NCI-H146 treated with DMSO at 0.1 percent for 48 hours (cell line): Measurements from ENCODE around the gene NLRP13.

Source experiments
- DNase-seq: peaks from one replicate; lab custom pipeline; 2025; ENCODE audit not compliant: unreplicated experiment; lab: John Stamatoyannopoulos, UW

Gene NLRP13

GRCh38 chr19:55901369-55902079, 30.6 kb downstream of the NLRP13 start:
- no peak for DNase-seq

DNA sequence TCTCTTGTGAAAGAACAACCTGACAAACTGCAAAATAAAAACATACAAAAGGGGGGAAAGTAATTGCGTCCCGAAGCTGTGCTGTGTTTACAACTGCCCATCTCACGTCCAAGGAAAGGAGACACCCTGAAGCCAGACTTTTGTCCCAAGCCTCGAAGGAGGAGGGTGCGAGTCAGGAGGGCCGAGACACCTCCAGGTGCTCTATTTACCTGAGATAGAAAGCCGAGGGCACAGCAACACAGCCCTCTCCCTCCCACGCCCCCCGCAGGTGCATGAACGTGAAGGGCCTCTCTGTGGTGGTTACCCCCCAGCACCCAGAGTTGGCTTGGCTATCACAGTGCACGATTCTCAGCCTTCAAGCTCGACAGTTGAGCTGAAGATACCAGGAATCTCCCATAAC, 33.2 kb downstream of the NLRP13 start:
- no peak for DNase-seq

- DNase-seq = no peak
Measured at GRCh38 chr19:55882626-55883025, 49.5 kb downstream of the NLRP13 start.

DNA sequence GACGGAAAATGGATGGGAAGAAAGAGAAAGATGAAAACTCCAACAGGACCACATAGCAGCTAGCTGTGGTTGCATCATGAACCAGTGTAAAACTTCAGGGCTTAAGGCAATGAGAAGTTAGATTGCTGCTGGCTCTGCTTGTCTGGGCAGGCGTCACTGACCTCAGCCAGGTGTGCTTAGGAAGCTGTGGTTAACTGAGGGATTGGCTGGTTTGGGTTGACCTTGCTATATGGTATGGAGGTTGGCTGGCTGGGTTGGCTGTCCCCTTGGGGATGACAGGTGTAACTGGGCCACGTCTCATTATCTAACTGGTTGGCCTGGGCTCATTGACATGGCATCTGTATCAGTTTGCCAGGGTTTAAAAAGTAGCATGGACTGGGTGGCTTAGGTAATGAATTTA, 54.9 kb downstream of the NLRP13 start:
- no peak for DNase-seq

DNA sequence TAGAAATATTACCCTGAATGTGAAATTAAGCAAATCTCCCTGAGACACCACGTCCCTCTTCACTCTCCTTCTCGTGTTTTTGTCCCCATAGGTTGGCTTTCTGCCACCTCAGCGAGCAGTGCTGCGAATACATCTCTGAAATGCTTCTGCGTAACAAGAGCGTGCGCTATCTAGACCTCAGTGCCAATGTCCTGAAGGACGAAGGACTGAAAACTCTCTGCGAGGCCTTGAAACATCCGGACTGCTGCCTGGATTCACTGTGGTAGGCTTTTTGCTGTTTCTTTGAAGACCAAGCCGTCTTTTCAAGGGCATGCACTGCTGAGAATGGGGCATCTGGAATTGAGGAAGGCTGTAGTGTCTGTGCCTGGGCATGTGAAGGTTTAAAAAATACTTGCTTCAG, 61.4 kb downstream of the NLRP13 start:
- DNase-seq = no peak

- no peak for DNase-seq
Measured at GRCh38 chr19:55867101-55867500, 65.0 kb downstream of the NLRP13 start.

- no peak for DNase-seq
Measured at GRCh38 chr19:55866521-55866920, 65.6 kb downstream of the NLRP13 start.

GRCh38 chr19:55858969-55859368, 73.2 kb downstream of the NLRP13 start:
- no peak for DNase-seq

DNA sequence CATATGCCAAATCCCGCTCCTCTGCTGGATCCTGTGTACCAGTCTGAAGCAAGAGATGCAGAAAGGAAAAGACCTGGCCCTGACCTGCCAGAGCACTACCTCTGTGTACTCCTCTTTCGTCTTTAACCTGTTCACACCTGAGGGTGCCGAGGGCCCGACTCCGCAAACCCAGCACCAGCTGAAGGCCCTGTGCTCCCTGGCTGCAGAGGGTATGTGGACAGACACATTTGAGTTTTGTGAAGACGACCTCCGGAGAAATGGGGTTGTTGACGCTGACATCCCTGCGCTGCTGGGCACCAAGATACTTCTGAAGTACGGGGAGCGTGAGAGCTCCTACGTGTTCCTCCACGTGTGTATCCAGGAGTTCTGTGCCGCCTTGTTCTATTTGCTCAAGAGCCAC, 73.7 kb downstream of the NLRP13 start:
- no peak for DNase-seq

GRCh38 chr19:55857974-55858373, 74.2 kb downstream of the NLRP13 start:
- no peak for DNase-seq

DNA sequence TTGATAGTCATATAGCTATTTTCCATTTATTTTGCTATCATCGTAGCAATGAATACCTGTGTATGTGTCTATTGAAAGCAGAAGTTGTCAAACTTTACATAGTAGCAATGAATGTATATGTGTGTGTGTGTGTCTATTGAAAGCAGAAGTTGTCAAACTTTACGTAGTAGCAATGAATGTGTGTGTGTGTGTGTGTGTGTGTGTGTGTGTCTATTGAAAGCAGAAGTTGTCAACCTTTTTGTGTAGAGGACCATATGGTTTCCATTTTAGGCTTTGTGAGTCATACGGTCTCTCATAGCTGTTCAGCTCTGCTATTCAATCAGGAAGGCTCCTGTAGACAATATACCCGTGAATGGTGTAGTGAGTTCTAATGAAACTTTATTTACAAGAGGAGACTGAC, 75.0 kb downstream of the NLRP13 start:
- no peak for DNase-seq

DNA sequence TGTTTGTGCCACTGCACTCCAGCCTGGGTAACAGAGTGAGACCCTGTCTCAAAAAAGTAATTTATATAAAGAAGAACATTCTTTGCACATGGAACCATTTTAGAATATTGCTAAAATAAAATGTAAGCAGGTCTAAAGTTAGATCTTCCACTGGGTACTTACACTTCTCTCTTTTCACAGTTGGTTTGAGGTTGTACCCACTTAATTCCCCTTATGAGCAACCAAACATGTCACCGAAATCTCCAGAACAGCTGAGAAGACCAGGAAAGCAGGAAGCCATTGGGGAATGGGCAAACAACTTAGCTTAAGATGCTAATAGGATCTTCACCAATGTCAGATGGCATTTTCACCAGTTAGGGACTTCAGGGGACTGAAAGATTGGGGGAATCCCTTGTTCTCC, 77.0 kb downstream of the NLRP13 start:
- DNase-seq = no peak
